ENCODE measurements around the gene PRMT7.

GRCh38 chr16:68287276-68288251, 23.3 kb upstream of the PRMT7 start:
- TF ChIP-seq CTCF (IDR thresholded peaks at IDR 0.05; ENCODE audit: insufficient read depth, low read depth, low read length): no peak
- TF ChIP-seq EZH2 (IDR thresholded peaks at IDR 0.05; ENCODE audit: insufficient read depth, low read length): no peak

All from astrocyte (in vitro differentiated cells and primary cell).